ENCODE measurements around the gene PRSS3.
A peak's percentile ranks its signal among the peaks of the same experiment; 100 is the strongest.
"Not testable (repeated sequence)": the region's sequence is repeated elsewhere in the genome, so short reads cannot be mapped to it uniquely, and the experiment has no call there.

Gene PRSS3

GRCh38 chr9:33785914-33786313 is 9.4 kb upstream of the PRSS3 start:
- H3K4me3 ChIP-seq (ENCODE audit: low read depth, low read length) = no peak overlapping the region

GRCh38 chr9:33786681-33787080 is 8.7 kb upstream of the PRSS3 start:
- no peak overlapping the region for H3K4me3 ChIP-seq (ENCODE audit: low read depth, low read length)

GRCh38 chr9:33787839-33788238 is 7.5 kb upstream of the PRSS3 start:
- no peak overlapping the region for H3K4me3 ChIP-seq (ENCODE audit: low read depth, low read length)

- not testable (repeated sequence) for H3K4me3 ChIP-seq (ENCODE audit: low read depth, low read length)
Observed at GRCh38 chr9:33789429-33789828, 5.9 kb upstream of the PRSS3 start.

- H3K4me3 ChIP-seq (ENCODE audit: low read depth, low read length) = no peak overlapping the region
Observed at GRCh38 chr9:33791117-33791516, 4.2 kb upstream of the PRSS3 start.

GRCh38 chr9:33793496-33793895 is 1.9 kb upstream of the PRSS3 start:
- H3K4me3 ChIP-seq (ENCODE audit: low read depth, low read length) = not testable (repeated sequence)

GRCh38 chr9:33794560-33794959 is 801 bp upstream of the PRSS3 start:
- no peak overlapping the region for H3K4me3 ChIP-seq (ENCODE audit: low read depth, low read length)

- H3K4me3 ChIP-seq (ENCODE audit: low read depth, low read length) = no peak overlapping the region
Observed at GRCh38 chr9:33795819-33796218, 458 bp downstream of the PRSS3 start.

- H3K4me3 ChIP-seq (ENCODE audit: low read depth, low read length) = not testable (repeated sequence)
Observed at GRCh38 chr9:33796679-33797078, 1.3 kb downstream of the PRSS3 start.

GRCh38 chr9:33797837-33798236 is 2.5 kb downstream of the PRSS3 start:
- no peak overlapping the region for H3K4me3 ChIP-seq (ENCODE audit: low read depth, low read length)

- no peak overlapping the region for H3K4me3 ChIP-seq (ENCODE audit: low read depth, low read length)
Observed at GRCh38 chr9:33798545-33798944, 3.2 kb downstream of the PRSS3 start.

GRCh38 chr9:33799928-33800704 is 4.8 kb downstream of the PRSS3 start:
- no peak overlapping the region for H3K4me3 ChIP-seq (ENCODE audit: low read depth, low read length)

GRCh38 chr9:33800886-33801285 is 5.5 kb downstream of the PRSS3 start:
- H3K4me3 ChIP-seq (ENCODE audit: low read depth, low read length) = no peak overlapping the region

- H3K4me3 ChIP-seq (ENCODE audit: low read depth, low read length) = not testable (repeated sequence)
Observed at GRCh38 chr9:33801943-33802500, 6.7 kb downstream of the PRSS3 start.

- H3K4me3 ChIP-seq (ENCODE audit: low read depth, low read length) = not testable (repeated sequence)
Observed at GRCh38 chr9:33804196-33804595, 8.8 kb downstream of the PRSS3 start.

- not testable (repeated sequence) for H3K4me3 ChIP-seq (ENCODE audit: low read depth, low read length)
Observed at GRCh38 chr9:33807156-33807555, 11.8 kb downstream of the PRSS3 start.

- not testable (repeated sequence) for H3K4me3 ChIP-seq (ENCODE audit: low read depth, low read length)
Observed at GRCh38 chr9:33808979-33809322, 13.6 kb downstream of the PRSS3 start.

GRCh38 chr9:33809506-33809905 is 14.1 kb downstream of the PRSS3 start:
- H3K4me3 ChIP-seq (ENCODE audit: low read depth, low read length) = no peak overlapping the region

GRCh38 chr9:33813712-33814641 is 18.6 kb downstream of the PRSS3 start:
- H3K4me3 ChIP-seq (ENCODE audit: low read depth, low read length) = no peak overlapping the region

- no peak overlapping the region for H3K4me3 ChIP-seq (ENCODE audit: low read depth, low read length)
Observed at GRCh38 chr9:33815781-33816180, 20.4 kb downstream of the PRSS3 start.

GRCh38 chr9:33816327-33817252 is 21.2 kb downstream of the PRSS3 start, which contains the start of gene UBE2R2:
Gene UBE2R2, plus strand, starts transcription at chr9:33817160. Its CDS starts 598 bp downstream, at chr9:33817758.
- H3K4me3 ChIP-seq (ENCODE audit: low read depth, low read length) = peak within 1 kb of the TSS; percentile 85
